ENCODE results near the gene DTD1. TPM values are rescaled to one million over a fixed set of nuclear protein-coding genes. Genes with fewer than 3 reads are reported as not detected.

The DTD1 gene
- total and polyA plus RNA-seq, 2 of the 13 experiments (the other 11 are each of a cell fraction or from before 2014, with no cell fraction given), result 41.2 to 79.3 TPM

DNA sequence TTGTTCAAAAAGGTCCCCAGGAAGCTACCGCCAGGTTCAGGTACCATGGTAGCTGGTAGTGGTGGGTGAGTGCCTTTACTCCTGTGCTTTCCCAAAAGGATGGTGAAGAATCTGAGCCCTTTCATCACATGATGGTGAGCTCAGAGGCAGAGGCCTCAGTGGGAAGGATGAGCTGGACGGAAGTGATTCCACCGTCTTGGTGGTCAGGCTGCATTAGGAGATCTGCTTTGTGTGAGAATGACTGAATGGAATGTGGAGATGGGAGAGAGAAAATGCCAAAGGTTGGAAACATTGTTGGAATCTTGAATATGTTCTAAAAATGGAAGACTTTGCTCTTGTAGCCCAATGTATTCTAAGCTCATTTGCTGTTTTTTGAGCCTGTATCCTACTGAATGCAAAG is 117.6 kb downstream of the DTD1 start (continued):
- TF ChIP-seq LRRFIP1 (CRISPR knock-in tag; conservative IDR thresholded peaks at IDR 0.05) (no peak), NR0B2 (CRISPR knock-in tag; IDR thresholded peaks at IDR 0.05) (no peak), MBNL3 (CRISPR knock-in tag; conservative IDR thresholded peaks at IDR 0.05) (no peak), ZNF17 (CRISPR knock-in tag; IDR thresholded peaks at IDR 0.05) (no peak), ZSCAN30 (CRISPR knock-in tag; IDR thresholded peaks at IDR 0.05) (no peak), ZSCAN5A (CRISPR knock-in tag; IDR thresholded peaks at IDR 0.05; ENCODE audit: borderline replicate concordance) (no peak), ZNF660 (CRISPR knock-in tag; IDR thresholded peaks at IDR 0.05; ENCODE audit: borderline replicate concordance, low read depth) (no peak)
- TF ChIP-seq, protein P1, sequence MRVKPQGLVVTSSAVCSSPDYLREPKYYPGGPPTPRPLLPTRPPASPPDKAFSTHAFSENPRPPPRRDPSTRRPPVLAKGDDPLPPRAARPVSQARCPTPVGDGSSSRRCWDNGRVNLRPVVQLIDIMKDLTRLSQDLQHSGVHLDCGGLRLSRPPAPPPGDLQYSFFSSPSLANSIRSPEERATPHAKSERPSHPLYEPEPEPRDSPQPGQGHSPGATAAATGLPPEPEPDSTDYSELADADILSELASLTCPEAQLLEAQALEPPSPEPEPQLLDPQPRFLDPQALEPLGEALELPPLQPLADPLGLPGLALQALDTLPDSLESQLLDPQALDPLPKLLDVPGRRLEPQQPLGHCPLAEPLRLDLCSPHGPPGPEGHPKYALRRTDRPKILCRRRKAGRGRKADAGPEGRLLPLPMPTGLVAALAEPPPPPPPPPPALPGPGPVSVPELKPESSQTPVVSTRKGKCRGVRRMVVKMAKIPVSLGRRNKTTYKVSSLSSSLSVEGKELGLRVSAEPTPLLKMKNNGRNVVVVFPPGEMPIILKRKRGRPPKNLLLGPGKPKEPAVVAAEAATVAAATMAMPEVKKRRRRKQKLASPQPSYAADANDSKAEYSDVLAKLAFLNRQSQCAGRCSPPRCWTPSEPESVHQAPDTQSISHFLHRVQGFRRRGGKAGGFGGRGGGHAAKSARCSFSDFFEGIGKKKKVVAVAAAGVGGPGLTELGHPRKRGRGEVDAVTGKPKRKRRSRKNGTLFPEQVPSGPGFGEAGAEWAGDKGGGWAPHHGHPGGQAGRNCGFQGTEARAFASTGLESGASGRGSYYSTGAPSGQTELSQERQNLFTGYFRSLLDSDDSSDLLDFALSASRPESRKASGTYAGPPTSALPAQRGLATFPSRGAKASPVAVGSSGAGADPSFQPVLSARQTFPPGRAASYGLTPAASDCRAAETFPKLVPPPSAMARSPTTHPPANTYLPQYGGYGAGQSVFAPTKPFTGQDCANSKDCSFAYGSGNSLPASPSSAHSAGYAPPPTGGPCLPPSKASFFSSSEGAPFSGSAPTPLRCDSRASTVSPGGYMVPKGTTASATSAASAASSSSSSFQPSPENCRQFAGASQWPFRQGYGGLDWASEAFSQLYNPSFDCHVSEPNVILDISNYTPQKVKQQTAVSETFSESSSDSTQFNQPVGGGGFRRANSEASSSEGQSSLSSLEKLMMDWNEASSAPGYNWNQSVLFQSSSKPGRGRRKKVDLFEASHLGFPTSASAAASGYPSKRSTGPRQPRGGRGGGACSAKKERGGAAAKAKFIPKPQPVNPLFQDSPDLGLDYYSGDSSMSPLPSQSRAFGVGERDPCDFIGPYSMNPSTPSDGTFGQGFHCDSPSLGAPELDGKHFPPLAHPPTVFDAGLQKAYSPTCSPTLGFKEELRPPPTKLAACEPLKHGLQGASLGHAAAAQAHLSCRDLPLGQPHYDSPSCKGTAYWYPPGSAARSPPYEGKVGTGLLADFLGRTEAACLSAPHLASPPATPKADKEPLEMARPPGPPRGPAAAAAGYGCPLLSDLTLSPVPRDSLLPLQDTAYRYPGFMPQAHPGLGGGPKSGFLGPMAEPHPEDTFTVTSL (CRISPR knock-in tag; IDR thresholded peaks at IDR 0.05; ENCODE audit: borderline replicate concordance), result no peak
